GM19455 (cell line): Measurements from ENCODE around the gene POMP.
"Not testable (repeated sequence)": the region's sequence is repeated elsewhere in the genome, so short reads cannot be mapped to it uniquely, and the experiment has no call there.

Experiments used
- ATAC-seq: cut with Tn5 transposase; IDR thresholded peaks from one replicate; pipeline ENCODE4 v1.9.1; 2021; ENCODE audit not compliant: unreplicated experiment

POMP gene

DNA sequence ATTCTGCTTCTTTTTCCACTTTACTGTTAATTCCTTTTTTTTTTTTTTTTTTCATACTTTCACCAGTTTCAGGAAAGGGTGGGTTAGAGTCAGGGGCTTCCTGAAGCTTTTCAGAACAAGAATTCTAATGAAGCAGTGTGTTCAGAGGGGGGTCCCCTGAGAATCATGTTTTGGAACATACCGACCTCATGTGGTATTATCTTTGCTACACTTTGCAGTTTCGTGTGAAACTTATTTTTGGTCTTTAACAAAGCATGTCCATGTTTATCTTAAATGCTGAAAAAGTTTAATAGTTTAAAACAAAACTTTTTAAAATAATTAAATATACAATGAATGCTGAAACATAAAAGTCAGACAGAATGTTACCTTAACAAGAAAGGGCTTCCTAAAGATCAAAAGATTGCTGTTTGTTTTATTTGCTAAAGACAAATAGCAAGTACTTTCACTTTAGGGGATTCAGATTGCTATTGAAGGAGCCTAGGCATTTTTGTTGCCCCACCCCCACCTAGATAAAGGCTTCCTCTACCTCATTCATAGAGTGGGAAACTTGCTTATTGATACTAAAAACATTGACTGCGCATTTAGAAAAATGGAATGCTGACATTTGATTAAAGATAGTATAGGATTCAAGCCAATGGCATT, 21.1 kb upstream of the POMP start:
- ATAC-seq, result no peak

DNA sequence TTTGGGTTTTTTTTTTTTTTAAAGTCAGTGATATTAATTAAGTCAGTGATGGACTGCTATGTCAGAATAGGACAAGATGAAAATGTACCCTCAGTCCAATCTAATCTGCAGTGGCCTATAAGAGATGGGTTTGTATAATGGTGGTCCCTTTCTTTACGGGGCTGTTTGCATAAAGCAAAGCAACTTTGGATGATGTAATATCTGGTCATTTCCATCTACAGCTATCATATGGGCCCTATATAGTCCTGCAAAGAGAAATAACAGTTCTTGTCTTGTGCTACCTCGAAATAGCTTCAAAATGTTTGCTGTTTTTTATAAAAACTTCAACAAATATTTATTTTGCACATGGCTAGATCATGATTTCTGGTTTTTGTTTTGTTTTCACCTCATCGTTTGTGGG, 20.2 kb upstream of the POMP start:
- no peak for ATAC-seq

DNA sequence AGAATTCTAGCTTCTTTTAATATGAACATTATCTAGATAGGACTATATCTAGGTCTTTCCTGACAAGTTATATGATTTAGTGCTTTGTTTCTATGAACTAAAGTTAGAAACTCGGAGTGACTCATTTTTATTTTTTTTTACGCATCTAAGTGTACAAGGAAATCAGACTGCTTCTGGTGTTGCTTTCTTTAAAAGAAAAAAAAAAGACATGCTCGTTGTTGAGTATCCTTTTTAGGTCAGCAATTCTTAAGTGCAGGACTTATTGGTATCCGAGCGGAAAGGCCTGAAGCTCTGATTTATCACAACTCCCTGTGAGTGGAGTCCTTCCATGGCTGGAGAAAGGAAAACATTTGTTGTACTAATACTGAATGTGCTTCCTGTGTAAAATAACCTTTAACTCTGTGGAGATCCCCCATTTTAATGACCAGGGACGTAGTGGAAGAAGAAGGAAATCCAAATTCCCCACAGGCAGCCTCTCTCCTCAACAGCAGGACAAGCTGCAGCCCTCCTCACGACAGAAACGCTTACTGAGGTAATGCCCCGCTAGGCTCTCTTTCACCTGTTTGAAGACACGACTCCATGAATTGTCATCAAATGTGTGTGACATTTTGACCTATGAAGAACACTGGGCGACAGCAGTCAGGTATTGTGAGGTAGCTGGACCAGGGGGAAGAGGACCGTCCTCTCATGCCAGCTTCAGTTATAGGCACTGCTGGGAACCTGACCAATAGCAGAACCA, 17.9 kb upstream of the POMP start:
- no peak for ATAC-seq

DNA sequence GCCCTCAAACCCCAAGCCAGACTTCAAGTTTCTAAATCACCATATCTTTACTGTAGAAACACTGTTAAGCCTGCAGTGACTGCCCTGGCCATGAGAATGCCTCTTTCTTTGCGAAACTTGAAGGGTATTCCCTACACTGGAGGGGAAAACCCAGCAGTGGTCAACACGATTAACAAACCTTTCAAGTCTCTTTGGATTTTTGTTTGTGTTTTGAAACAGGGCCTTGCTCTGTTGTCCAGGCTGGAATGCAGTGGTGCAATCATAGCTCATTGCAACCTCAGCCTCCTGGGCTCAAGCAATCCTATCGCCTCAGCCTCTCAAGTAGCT, 17.4 kb upstream of the POMP start:
- peak; percentile 62 for ATAC-seq

DNA sequence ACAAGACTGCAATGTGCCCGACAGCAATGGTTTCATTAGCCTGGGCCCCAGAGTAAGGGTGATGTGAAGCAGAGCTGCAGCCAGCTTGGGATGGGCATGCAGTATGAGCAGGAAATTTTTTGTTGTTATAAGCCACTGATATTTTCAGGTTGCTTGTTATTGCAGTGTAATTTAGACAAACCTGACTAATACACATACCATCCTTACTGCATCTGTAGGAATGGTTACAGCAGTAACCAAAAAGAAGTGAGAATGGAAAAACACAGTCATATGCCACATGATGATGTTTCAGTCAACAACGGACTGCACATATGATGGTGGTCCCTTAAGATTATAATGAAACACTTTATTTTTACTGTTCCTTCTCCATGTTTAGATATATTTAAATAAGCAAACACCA, 8.6 kb upstream of the POMP start:
- no peak for ATAC-seq

DNA sequence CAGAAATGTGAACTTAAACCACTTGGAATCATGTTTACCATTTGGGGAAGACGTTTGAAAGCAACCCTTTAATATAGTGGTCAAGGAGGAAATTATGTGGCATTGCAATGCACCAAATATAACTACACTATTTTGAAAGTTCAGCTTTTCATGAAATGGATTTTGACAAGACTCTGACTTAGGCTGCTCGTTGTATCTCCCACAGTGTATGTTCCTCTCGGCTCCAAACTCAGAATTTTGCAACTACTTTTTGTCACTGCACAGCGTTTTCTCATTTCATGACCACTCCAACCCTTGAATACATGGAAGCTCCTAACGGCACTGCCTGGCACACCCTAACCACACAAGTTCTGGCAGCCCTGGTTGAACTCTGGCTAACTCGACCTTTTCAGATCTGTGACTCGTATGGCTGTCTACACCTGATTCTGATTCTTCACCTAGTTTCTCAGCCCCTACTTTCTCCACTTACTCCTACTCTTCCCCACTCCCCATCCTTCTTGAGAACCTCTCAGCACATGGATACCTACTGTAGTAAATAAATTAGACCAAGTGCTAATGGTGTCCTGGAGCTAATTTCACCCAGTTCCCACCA, 7.0 kb upstream of the POMP start:
- no peak for ATAC-seq

DNA sequence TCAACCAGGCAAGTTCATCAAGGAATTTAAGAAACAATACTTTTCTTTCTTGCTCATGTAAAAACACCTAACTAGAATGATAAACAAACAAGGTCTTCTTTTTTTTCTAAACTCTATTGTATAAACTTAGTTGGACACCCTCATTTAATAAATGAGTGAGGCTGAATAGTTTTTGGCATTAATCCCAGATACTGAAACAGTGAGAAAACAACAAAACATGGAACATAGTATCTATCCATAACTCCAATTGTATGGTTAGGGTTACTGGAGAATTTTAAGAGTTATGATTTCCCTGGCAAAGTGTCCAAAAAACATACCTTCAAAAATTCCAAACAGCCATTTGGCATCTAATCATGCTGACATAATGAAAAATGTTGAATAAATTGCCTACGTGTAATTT, 5.8 kb upstream of the POMP start:
- no peak for ATAC-seq

DNA sequence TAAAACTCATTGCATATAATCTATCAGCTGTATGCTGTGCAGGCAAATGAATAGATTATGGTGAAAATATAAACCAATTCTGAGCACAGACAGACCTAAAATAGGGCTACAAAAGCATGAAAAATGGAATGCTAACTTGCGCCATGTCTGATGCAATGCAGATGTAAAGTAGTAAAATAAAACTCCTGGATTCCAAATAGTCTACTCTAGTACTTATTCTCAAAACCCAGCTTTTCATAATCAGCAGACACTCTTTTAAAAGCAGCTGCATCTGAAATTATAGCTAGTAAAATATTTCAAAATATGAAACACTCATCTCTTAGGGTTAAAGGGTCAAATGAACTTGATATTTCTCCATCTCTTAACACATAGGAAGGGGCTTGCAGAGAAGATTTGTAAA, 4.7 kb upstream of the POMP start:
- no peak for ATAC-seq

DNA sequence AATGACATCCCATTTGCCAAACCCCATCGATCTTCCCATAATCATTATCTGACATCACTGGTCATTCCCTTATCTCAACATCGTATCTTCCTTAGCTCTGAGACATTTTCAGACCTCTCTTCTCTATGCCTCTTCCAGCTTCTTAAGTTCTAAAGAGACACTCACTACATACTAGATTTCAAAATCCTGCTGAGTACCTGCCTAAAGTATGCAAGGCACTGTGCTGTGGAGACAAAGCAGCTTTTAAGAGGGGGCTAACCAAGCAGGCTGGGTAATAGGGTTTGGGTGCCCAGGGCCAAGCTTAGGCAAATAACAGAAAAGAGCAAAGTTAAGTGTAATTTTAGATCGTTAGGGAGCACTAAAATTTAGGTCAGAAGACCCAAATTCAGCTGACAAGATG, 3.4 kb upstream of the POMP start:
- ATAC-seq, result no peak

DNA sequence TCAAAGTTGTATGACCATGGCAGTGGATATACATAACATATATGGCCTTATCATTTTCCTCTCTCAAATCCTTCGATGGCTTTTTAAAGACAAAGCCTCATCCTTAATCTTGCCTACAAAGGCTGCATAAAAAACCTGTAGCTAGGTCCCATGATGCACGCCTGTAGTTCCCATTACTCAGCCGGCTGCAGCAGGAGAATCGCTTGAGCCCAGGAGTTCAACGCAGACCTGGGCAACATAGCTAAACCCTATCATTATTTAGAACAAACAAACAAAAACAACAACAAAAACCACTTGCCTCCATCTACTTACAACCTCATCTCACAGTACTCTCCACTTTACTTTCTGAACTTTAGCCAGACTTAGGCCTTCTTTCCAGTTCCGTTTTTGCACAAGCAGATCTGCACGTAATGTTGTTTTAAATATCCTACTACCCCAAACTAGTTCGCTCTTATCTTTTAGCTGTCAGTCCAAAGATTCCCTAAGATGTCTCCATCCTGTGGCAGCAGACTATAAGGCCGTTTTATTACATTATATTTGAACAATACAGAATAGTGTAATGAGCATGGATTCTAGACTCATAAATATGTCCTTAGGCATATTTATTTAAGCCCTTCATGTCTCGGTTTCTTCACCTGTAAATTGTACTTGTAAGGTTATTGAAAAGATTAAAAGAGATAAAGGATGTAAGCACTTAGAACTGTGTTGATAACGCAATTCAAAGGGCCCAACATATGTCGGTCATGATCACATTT, 969 bp upstream of the POMP start:
- no peak for ATAC-seq

DNA sequence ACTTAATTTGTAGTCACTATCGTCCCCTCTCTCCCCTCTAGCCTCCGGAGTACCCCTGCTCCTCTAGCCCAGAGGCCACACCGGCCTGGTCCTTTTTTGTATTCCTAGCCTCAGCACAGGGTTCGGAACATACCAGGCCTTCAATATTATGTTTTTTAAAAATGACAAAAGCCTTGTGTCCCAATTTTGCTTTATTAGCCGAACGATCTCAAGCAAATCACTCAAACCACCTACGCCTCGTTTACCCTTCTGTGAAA, 463 bp upstream of the POMP start:
- peak; percentile 8 for ATAC-seq

DNA sequence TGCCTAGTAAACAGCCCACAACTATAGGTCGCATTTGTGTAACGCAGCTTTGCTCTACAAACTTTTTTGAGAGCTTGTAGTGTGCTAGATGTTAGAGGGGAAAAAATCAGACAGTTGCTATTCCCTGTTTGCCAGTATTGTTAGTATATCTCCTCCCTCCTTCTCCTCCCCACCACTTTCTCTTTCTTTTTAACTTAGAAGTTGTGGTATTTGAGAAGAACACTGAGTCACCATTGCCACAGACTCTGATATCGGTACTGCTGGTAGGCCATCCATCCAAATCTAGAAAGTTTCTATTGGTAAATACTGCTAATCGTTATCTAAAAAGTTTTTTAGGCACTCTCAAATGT, 666 bp downstream of the POMP start:
- ATAC-seq, result peak; percentile 30

DNA sequence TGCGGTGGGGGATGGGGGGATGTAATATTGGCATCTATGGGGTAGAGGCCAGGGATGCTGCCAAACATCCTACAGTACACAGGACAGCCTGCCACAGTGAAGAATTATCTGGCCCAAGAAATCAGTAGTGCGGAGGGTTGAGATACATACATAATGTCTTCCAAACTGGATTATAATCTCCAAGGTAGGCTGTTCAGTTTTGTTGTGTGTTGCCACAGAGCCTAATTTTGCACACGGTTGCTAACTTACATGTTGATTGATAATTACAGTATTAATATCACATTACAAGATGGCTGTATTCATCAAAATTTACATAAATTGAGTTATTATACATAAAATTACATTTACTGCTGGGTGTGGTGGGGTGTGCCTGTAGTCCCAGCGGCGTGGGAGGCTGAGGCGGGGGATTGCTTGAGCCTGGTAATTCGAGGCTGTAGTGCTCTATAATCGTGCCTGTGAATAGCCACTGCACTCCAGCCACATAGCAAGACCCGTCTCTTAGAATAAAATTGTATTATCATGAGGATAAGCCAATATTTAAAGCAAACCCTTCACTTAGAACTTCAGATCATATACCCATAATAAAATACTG, 8.1 kb downstream of the POMP start:
- no peak for ATAC-seq

DNA sequence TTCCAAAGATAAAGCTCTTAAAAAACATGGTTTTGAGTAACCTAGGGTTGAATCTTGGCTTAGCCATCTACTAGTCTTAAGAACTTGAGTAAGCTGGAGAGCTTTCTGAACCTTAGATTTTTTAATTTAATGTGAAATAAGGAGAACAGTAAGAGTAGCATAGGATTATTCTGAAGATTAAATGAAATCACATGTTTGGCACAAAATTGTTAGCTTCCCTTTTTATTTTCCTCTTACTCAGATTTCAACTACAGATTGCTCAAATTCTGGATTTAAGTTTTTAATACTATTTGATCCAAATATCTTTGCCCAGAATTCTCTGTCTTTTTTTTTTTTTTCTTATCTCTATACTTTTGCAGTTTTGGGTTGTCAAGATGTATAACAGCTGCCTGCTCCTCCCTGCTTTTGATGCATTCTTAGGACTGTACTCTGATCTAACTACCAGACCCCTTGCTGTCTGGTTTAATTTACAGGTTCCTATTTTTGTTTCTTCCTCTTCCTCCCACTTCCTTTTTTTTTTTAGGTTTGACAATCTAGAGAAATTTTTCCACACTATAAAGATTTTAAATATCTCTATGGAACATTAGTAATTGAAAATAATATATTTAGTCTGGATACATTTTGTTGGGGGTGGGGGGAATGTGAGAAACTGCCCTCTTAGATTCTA, 12.3 kb downstream of the POMP start:
- ATAC-seq, result no peak

DNA sequence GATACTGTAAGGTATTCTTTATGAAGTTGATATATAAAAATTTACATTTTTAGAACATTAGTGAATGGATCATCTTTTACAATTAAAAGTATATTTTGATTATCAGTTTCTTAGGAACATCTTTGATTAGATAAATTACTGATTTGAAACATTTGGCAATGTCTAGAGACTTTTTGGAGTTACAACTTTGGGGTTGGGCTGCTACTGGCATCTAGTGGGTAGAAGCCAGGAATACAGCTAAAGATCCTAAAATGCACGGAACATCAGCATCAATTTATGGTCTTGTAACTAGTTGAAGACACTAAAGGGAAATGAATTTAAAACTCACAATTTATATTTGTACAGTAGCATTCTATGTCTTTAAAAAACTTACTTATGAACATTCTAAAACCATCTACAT, 19.9 kb downstream of the POMP start:
- no peak for ATAC-seq

DNA sequence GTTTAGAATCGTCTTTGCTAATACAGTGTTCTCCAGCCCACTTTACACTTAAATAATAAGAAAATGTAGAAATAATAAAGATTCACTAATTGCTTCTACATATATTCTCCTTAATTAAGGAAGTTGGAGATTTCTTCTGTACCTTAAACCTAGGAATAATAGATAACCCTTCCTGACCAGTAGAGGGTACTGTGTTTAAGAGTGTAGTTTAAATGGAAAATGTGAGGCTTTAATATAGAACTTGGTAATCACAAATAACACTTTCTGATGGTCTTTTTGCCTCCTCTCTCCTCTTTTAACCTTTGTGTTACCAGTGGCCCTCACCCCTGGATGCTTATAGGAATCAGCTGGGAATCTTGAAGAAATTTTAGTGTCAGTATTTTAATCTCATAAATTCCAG, 20.7 kb downstream of the POMP start:
- no peak for ATAC-seq

DNA sequence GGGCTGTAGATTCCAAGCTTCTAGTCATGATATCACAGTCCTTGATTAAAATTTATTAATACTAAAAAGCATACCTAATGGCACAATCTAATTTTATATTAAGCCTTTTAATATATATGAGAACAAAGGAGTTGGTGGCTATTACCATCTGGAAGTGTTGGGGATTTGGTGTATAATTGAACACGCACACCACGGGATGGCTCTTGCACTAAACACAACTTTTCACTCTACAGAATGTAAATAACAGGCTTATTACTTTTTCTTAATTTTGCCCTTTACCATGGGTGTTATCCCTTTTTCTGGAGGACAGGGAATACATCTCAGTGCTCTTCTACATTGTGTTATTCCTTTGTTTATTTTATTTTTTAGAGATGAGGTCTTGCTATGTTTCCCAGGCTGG, 21.6 kb downstream of the POMP start:
- ATAC-seq, result no peak

DNA sequence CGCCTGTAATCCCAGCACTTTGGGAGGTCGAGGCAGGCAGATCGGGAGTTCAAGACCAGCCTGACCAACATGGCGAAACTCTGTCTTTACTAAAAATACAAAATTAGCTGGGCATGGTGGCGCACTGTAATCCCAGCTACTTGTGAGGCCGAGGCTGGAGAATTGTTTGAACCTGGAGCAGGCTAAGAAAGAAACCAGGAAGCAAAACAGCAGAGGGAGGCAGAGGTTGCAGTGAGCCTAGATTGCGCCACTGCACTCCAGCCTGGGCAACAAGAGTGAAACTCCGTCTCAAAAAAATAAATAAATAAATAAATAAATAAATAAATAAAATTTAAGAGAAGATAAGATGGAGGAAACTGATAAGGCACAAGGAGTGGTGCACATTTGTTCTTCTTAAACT, 24.2 kb downstream of the POMP start:
- ATAC-seq, result not testable (repeated sequence)

DNA sequence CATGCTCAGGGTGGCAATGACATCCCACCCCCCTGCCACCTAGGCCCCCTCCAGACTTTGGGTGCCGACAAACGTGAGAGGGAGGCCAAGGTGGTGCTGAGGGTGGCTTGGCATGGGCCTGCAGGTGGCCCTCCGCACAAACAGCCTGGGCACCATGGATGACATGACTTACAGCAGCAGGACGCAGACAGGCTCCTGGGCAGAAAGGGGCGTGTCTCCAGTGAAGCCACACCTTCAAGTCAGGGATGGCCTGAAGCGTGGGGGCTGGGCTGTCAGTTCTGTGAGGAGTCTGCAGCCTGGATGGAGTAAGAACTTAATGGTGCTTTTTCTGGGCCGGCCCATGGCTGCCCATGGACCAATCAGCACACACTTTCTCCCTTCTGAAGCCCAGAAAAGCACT, 25.3 kb downstream of the POMP start:
- ATAC-seq, result no peak

DNA sequence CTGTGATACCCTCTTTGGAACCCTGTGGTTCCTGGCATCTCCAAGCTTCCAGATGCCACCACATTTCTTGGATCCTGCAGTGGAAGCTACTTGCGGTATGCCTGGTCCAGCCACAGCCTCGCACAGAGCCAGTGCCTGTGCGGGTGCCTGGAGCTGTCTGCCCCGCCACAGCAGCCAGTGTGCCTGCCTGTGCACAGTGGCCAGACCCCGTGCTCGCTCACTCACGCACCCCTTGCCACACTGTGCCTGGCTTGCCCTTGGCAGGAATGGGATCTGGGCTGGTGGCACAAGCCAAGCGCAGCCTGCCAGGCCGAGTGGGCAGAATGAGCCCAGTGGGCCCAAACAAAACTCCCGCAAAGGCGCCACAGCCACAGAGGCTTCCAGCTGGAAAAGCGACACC, 26.2 kb downstream of the POMP start:
- ATAC-seq, result no peak

DNA sequence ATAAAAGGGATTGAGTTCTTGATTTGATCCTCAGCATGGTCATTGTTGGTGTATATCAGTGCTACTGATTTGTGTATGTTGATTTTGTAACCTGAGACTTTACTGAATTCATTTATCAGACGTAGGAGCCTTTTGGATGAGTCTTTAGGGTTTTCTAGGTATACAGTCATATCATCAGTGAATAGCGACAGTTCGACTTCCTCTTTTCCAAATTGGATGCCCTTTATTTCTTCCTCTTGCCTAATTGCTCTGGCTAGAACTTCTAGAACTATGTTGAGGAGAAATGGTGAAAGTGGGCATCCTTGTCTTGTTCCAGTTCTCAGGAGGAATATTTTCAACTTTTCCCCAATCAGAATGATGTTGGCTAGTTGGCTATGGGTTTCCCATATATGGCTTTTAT, 27.0 kb downstream of the POMP start:
- no peak for ATAC-seq
